Measurements from ENCODE around the gene L1TD1. TPM values are rescaled to one million over a fixed set of nuclear protein-coding genes. Genes with fewer than 3 reads are reported as not detected.
"Not testable (repeated sequence)": the region's sequence is repeated elsewhere in the genome, so short reads cannot be mapped to it uniquely, and the experiment has no call there.

The L1TD1 gene
- polyA plus RNA-seq, 1 donor = 1.3 TPM

DNA sequence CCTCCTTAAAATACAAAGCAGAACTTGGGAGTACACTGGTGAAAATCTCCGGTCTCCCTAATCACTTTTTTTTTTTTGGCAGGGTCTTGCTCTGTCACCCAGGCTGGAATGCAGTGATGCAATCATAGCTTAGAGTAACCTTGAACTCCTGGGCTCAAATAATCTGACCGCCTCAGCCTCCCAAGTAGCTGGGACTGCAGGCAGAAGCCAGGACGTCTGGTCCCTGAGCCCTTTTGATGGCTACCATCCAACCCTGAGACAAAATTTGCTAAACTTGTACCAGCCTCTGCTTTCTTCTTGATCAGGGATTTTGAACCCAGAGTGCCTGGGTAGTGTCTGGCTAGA, 4.1 kb downstream of the L1TD1 start:
- Histone ChIP-seq H3K27ac (ENCODE audit: low read length) (no peak overlapping the region), H3K9me3 (ENCODE audit: control insufficient read depth, low read depth, low read length) (no peaks in the 10 kb centered on the region), H3K36me3 (ENCODE audit: control insufficient read depth, insufficient read depth, low read length) (no peaks in the 10 kb centered on the region), H3K4me1 (ENCODE audit: control insufficient read depth, insufficient read depth, low read length) (peaks cover 3% of the 10 kb centered on the region), H3K4me3 (ENCODE audit: low read length) (no peak overlapping the region), H3K27me3 (ENCODE audit: control insufficient read depth, insufficient read depth, low read length) (peaks cover 33% of the 10 kb centered on the region)
- DNase-seq = no peak
- no CpG with 5 or more reads among the region's 3 CpGs for WGBS (ENCODE audit: insufficient coverage, low lambda C conversion rate)

- no peaks in the 10 kb centered on the region for H3K36me3 ChIP-seq (ENCODE audit: control insufficient read depth, insufficient read depth, low read length)
- DNase-seq = no peak
- H3K27me3 ChIP-seq (ENCODE audit: control insufficient read depth, insufficient read depth, low read length) = no peaks in the 10 kb centered on the region
- H3K4me3 ChIP-seq (ENCODE audit: low read length) = no peak overlapping the region
- H3K27ac ChIP-seq (ENCODE audit: low read length) = no peak overlapping the region
- 100% methylated on average over 1 of the region's 2 CpGs for WGBS (ENCODE audit: insufficient coverage, low lambda C conversion rate)
- H3K4me1 ChIP-seq (ENCODE audit: control insufficient read depth, insufficient read depth, low read length) = no peaks in the 10 kb centered on the region
- H3K9me3 ChIP-seq (ENCODE audit: control insufficient read depth, low read depth, low read length) = peaks cover 17% of the 10 kb centered on the region
These were observed 12.5 kb downstream of the L1TD1 start for GRCh38 chr1:62207187-62207586.

- no peaks in the 10 kb centered on the region for H3K27me3 ChIP-seq (ENCODE audit: control insufficient read depth, insufficient read depth, low read length)
- no peak overlapping the region for H3K27ac ChIP-seq (ENCODE audit: low read length)
- no peak for DNase-seq
- H3K9me3 ChIP-seq (ENCODE audit: control insufficient read depth, low read depth, low read length) = peaks cover 17% of the 10 kb centered on the region
- no peaks in the 10 kb centered on the region for H3K36me3 ChIP-seq (ENCODE audit: control insufficient read depth, insufficient read depth, low read length)
- H3K4me1 ChIP-seq (ENCODE audit: control insufficient read depth, insufficient read depth, low read length) = no peaks in the 10 kb centered on the region
- no peak overlapping the region for H3K4me3 ChIP-seq (ENCODE audit: low read length)
- no CpG with 5 or more reads among the region's 5 CpGs for WGBS (ENCODE audit: insufficient coverage, low lambda C conversion rate)
These were observed 13.4 kb downstream of the L1TD1 start for GRCh38 chr1:62208087-62208486.

DNA sequence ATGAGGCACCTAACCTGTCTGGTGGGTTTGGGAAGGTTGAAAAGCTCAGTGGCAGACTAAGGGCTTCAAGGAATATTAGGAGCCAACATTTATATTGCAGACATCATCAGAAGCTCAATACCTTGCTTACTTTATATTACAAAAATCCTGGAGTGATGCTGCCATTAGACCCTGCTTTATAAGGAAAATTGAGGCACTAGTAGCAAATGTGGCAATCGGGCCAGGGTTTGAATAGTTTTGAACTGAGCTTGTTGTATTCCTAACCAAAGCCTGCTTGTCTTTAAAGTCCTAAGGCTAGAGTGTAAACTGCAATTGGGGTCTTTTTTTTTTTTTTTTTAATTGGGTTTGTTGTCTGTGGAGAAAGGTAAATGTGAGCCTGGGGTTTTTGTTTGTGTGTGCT, 14.3 kb downstream of the L1TD1 start:
- Histone ChIP-seq H3K36me3 (ENCODE audit: control insufficient read depth, insufficient read depth, low read length) (no peaks in the 10 kb centered on the region), H3K27me3 (ENCODE audit: control insufficient read depth, insufficient read depth, low read length) (no peaks in the 10 kb centered on the region), H3K27ac (ENCODE audit: low read length) (no peak overlapping the region), H3K9me3 (ENCODE audit: control insufficient read depth, low read depth, low read length) (peaks cover 17% of the 10 kb centered on the region), H3K4me1 (ENCODE audit: control insufficient read depth, insufficient read depth, low read length) (no peaks in the 10 kb centered on the region), H3K4me3 (ENCODE audit: low read length) (no peak overlapping the region)
- no peak for DNase-seq
- 60% methylated on average over 1 of the region's 1 CpG for WGBS (ENCODE audit: insufficient coverage, low lambda C conversion rate)

DNA sequence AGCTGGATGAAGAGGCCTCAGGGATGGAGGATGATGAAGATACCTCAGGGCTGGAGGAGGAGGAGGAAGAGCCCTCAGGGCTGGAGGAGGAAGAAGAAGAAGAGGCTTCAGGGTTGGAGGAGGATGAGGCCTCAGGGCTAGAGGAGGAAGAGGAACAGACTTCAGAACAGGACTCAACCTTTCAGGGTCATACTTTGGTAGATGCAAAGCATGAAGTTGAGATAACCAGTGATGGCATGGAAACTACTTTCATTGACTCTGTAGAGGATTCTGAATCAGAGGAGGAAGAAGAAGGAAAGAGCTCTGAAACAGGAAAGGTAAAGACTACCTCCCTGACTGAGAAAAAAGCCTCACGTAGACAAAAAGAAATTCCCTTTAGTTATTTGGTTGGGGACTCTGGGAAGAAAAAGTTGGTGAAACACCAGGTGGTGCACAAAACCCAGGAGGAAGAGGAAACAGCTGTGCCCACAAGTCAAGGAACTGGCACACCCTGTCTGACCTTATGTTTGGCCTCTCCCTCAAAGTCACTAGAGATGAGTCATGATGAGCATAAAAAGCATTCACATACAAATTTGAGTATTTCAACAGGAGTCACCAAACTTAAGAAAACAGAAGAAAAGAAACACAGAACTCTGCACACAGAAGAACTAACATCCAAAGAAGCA, 15.4 kb downstream of the L1TD1 start:
- Histone ChIP-seq H3K27me3 (ENCODE audit: control insufficient read depth, insufficient read depth, low read length) (no peaks in the 10 kb centered on the region), H3K27ac (ENCODE audit: low read length) (no peak overlapping the region), H3K9me3 (ENCODE audit: control insufficient read depth, low read depth, low read length) (peaks cover 17% of the 10 kb centered on the region), H3K4me1 (ENCODE audit: control insufficient read depth, insufficient read depth, low read length) (no peaks in the 10 kb centered on the region), H3K36me3 (ENCODE audit: control insufficient read depth, insufficient read depth, low read length) (no peaks in the 10 kb centered on the region), H3K4me3 (ENCODE audit: low read length) (no peak overlapping the region)
- WGBS (ENCODE audit: insufficient coverage, low lambda C conversion rate) = no CpG with 5 or more reads among the region's 1 CpG
- DNase-seq = no peak

DNA sequence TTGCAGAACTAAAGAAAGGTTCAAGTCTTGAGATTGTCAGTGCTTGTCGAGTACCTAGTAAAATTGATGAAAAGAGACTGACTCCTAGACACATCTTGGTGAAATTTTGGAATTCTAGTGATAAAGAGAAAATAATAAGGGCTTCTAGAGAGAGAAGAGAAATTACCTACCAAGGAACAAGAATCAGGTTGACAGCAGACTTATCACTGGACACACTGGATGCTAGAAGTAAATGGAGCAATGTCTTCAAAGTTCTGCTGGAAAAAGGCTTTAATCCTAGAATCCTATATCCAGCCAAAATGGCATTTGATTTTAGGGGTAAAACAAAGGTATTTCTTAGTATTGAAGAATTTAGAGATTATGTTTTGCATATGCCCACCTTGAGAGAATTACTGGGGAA, 16.3 kb downstream of the L1TD1 start:
- WGBS (ENCODE audit: insufficient coverage, low lambda C conversion rate) = no CpG with 5 or more reads among the region's 1 CpG
- Histone ChIP-seq H3K9me3 (ENCODE audit: control insufficient read depth, low read depth, low read length) (peaks cover 17% of the 10 kb centered on the region), H3K4me1 (ENCODE audit: control insufficient read depth, insufficient read depth, low read length) (no peaks in the 10 kb centered on the region), H3K36me3 (ENCODE audit: control insufficient read depth, insufficient read depth, low read length) (no peaks in the 10 kb centered on the region), H3K27ac (ENCODE audit: low read length) (no peak overlapping the region), H3K4me3 (ENCODE audit: low read length) (no peak overlapping the region), H3K27me3 (ENCODE audit: control insufficient read depth, insufficient read depth, low read length) (no peaks in the 10 kb centered on the region)
- no peak for DNase-seq

- Histone ChIP-seq H3K9me3 (ENCODE audit: control insufficient read depth, low read depth, low read length) (peaks cover 17% of the 10 kb centered on the region), H3K36me3 (ENCODE audit: control insufficient read depth, insufficient read depth, low read length) (no peaks in the 10 kb centered on the region), H3K27ac (ENCODE audit: low read length) (no peak overlapping the region), H3K4me3 (ENCODE audit: low read length) (no peak overlapping the region), H3K27me3 (ENCODE audit: control insufficient read depth, insufficient read depth, low read length) (no peaks in the 10 kb centered on the region), H3K4me1 (ENCODE audit: control insufficient read depth, insufficient read depth, low read length) (no peaks in the 10 kb centered on the region)
- no peak for DNase-seq
- WGBS (ENCODE audit: insufficient coverage, low lambda C conversion rate) = 100% methylated on average over 1 of the region's 6 CpGs
These were observed 17.8 kb downstream of the L1TD1 start for GRCh38 chr1:62212411-62212810.

DNA sequence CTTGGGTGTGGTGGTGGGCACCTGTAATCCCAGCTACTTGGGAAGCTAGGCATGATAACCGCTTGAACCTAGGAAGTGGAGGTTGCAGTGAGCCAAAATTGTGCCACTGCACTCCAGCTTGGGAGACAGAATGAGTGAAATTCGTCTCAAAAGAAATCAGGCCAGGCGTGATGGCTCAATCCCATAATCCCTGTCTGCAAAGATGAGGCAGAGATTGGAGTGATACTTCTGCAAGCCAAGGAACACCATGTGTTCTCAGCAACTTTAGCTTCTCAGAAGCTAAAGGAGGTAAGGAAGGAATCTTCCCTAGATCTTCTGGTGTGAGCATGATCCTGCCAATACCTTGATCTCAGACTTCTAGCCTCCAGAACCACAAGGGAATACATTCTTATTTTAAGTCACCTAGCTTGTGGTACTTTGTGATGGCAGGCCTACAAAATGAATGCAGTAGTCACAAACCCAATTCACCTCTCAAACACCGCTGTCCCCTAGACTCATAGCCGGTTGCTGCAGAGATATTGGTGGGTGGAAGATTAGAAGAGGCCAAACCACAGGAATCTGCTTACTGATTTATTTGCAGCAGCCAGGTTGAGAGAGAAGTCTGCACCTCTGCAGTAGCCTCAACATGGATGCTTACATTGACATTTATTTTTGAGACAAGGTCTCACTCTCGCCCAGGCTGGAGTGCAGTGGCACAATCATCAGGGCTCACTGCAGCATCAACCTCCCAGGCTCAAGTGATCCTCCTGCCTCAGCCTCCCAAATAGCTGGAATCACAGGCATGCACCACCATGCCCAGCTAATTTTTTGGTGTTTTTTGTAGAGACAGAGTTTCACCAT, 18.6 kb downstream of the L1TD1 start:
- WGBS (ENCODE audit: insufficient coverage, low lambda C conversion rate) = no CpG with 5 or more reads among the region's 6 CpGs
- Histone ChIP-seq H3K27ac (ENCODE audit: low read length) (no peak overlapping the region), H3K27me3 (ENCODE audit: control insufficient read depth, insufficient read depth, low read length) (no peaks in the 10 kb centered on the region), H3K36me3 (ENCODE audit: control insufficient read depth, insufficient read depth, low read length) (no peaks in the 10 kb centered on the region), H3K4me3 (ENCODE audit: low read length) (no peak overlapping the region), H3K4me1 (ENCODE audit: control insufficient read depth, insufficient read depth, low read length) (no peaks in the 10 kb centered on the region), H3K9me3 (ENCODE audit: control insufficient read depth, low read depth, low read length) (peaks cover 13% of the 10 kb centered on the region)
- no peak for DNase-seq

- no peaks in the 10 kb centered on the region for H3K36me3 ChIP-seq (ENCODE audit: control insufficient read depth, insufficient read depth, low read length)
- no peak for DNase-seq
- 67% methylated on average over 1 of the region's 2 CpGs for WGBS (ENCODE audit: insufficient coverage, low lambda C conversion rate)
- H3K9me3 ChIP-seq (ENCODE audit: control insufficient read depth, low read depth, low read length) = no peaks in the 10 kb centered on the region
- H3K27ac ChIP-seq (ENCODE audit: low read length) = no peak overlapping the region
- no peak overlapping the region for H3K4me3 ChIP-seq (ENCODE audit: low read length)
- H3K4me1 ChIP-seq (ENCODE audit: control insufficient read depth, insufficient read depth, low read length) = no peaks in the 10 kb centered on the region
- no peaks in the 10 kb centered on the region for H3K27me3 ChIP-seq (ENCODE audit: control insufficient read depth, insufficient read depth, low read length)
These were observed 24.0 kb downstream of the L1TD1 start for GRCh38 chr1:62218604-62219003.

GRCh38 chr1:62220456-62220855, 25.8 kb downstream of the L1TD1 start:
- not testable (repeated sequence) for DNase-seq; H3K4me1 ChIP-seq (ENCODE audit: control insufficient read depth, insufficient read depth, low read length); H3K4me3 ChIP-seq (ENCODE audit: low read length); H3K36me3 ChIP-seq (ENCODE audit: control insufficient read depth, insufficient read depth, low read length); H3K9me3 ChIP-seq (ENCODE audit: control insufficient read depth, low read depth, low read length); H3K27ac ChIP-seq (ENCODE audit: low read length); H3K27me3 ChIP-seq (ENCODE audit: control insufficient read depth, insufficient read depth, low read length)
- WGBS (ENCODE audit: insufficient coverage, low lambda C conversion rate) = no CpG with 5 or more reads among the region's 9 CpGs

DNA sequence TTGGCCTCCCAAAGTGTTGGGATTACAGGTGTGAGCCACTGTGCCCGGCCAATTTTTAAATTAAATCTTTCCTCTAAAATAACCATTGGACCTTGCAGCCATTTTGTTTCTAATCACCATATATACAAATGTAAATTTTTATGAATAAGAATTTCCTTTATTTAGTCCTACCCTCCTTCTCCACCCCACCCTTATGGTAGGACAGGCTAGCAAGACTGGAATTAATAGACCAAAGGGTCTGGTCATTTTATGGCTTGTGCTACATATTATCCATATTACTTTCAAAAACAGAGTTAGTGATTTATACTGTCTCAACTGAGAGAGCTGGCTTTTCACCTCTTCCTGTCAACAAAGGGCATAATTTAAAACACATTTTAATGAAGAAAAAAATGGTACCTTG, 26.5 kb downstream of the L1TD1 start:
- Histone ChIP-seq H3K4me1 (ENCODE audit: control insufficient read depth, insufficient read depth, low read length) (no peaks in the 10 kb centered on the region), H3K36me3 (ENCODE audit: control insufficient read depth, insufficient read depth, low read length) (no peaks in the 10 kb centered on the region), H3K9me3 (ENCODE audit: control insufficient read depth, low read depth, low read length) (no peaks in the 10 kb centered on the region), H3K27me3 (ENCODE audit: control insufficient read depth, insufficient read depth, low read length) (no peaks in the 10 kb centered on the region), H3K4me3 (ENCODE audit: low read length) (no peak overlapping the region), H3K27ac (ENCODE audit: low read length) (no peak overlapping the region)
- 100% methylated on average over 1 of the region's 1 CpG for WGBS (ENCODE audit: insufficient coverage, low lambda C conversion rate)
- DNase-seq = no peak
